Measurements from ENCODE around the gene IMP4.

- TF ChIP-seq EZH2 (optimal IDR thresholded peaks at IDR 0.05; ENCODE audit: low read depth, low read length) (no peak), CTCF (IDR thresholded peaks at IDR 0.05; ENCODE audit: low read length) (no peak), EZH2phosphoT487 (IDR thresholded peaks at IDR 0.05; ENCODE audit: low read length) (no peak)
Measured at GRCh38 chr2:130365963-130366362, 23.3 kb downstream of the IMP4 start.
